ENCODE measurements around the gene ZNF618.

- TF ChIP-seq, protein P1, sequence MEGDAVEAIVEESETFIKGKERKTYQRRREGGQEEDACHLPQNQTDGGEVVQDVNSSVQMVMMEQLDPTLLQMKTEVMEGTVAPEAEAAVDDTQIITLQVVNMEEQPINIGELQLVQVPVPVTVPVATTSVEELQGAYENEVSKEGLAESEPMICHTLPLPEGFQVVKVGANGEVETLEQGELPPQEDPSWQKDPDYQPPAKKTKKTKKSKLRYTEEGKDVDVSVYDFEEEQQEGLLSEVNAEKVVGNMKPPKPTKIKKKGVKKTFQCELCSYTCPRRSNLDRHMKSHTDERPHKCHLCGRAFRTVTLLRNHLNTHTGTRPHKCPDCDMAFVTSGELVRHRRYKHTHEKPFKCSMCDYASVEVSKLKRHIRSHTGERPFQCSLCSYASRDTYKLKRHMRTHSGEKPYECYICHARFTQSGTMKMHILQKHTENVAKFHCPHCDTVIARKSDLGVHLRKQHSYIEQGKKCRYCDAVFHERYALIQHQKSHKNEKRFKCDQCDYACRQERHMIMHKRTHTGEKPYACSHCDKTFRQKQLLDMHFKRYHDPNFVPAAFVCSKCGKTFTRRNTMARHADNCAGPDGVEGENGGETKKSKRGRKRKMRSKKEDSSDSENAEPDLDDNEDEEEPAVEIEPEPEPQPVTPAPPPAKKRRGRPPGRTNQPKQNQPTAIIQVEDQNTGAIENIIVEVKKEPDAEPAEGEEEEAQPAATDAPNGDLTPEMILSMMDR (IDR thresholded peaks at IDR 0.05; ENCODE audit: low read depth, low read length, poor library complexity, severe bottlenecking) = no peak
- no peak for TF ChIP-seq EZH2phosphoT487 (IDR thresholded peaks at IDR 0.05; ENCODE audit: borderline replicate concordance, low read length)
These were observed 872 bp downstream of the ZNF618 start for GRCh38 chr9:113876993-113877368.
